HG03060 (cell line): ENCODE measurements around the gene GSC.
"Not testable (repeated sequence)": the region's sequence is repeated elsewhere in the genome, so short reads cannot be mapped to it uniquely, and the experiment has no call there.

ENCODE experiments used
- ATAC-seq: cut with Tn5 transposase; IDR thresholded peaks from one replicate; pipeline ENCODE4 v1.9.1; 2021; ENCODE audit warnings: low read depth, moderate number of reproducible peaks; ENCODE audit not compliant: unreplicated experiment

The GSC gene

GRCh38 chr14:94747739-94748138 is 22.2 kb downstream of the GSC start:
- ATAC-seq, result no peak

- not testable (repeated sequence) for ATAC-seq
These were observed 22.8 kb downstream of the GSC start for GRCh38 chr14:94747153-94747552.

- no peak for ATAC-seq
These were observed 23.8 kb downstream of the GSC start for GRCh38 chr14:94746131-94746530.

GRCh38 chr14:94738751-94739150 is 31.2 kb downstream of the GSC start:
- ATAC-seq, result no peak

- ATAC-seq, result no peak
These were observed 31.8 kb downstream of the GSC start for GRCh38 chr14:94738097-94738496.

- ATAC-seq, result no peak
These were observed 41.0 kb downstream of the GSC start for GRCh38 chr14:94728950-94729349.

GRCh38 chr14:94728440-94728839 is 41.5 kb downstream of the GSC start:
- ATAC-seq, result not testable (repeated sequence)

- not testable (repeated sequence) for ATAC-seq
These were observed 43.3 kb downstream of the GSC start for GRCh38 chr14:94726649-94727048.

GRCh38 chr14:94724993-94725392 is 44.9 kb downstream of the GSC start:
- no peak for ATAC-seq

- ATAC-seq, result no peak
These were observed 47.5 kb downstream of the GSC start for GRCh38 chr14:94722397-94722796.
